Transverse colon (tissue), 4 donors: Measurements from ENCODE around the gene IFITM2. TPM values are rescaled to one million over a fixed set of nuclear protein-coding genes. Genes with fewer than 3 reads are reported as not detected.
"Not testable (repeated sequence)": the region's sequence is repeated elsewhere in the genome, so short reads cannot be mapped to it uniquely, and the experiment has no call there.

ENCODE experiments used
- DNase-seq: peaks from one replicate; pipeline ENCODE4 v3.0.0-alpha.2; 2019
- H3K27ac ChIP-seq, 4 donors: fragments of 200-600 bp; sonication (generic); 2 replicates each; pipeline ENCODE4 v1.5.1; 2016 to 2018; ENCODE audit warnings: inconsistent platforms in 4 of 4
- H3K27me3 ChIP-seq: fragments of 200-600 bp; sonication (generic); 2 replicates; pipeline ENCODE4 v1.5.1; 2017; ENCODE audit warnings: inconsistent platforms
- H3K36me3 ChIP-seq, 4 donors: fragments of 200-600 bp; sonication (generic); 2 replicates each; pipeline ENCODE4 v1.5.1; 2017 to 2019; ENCODE audit warnings: inconsistent platforms in 4 of 4
- H3K4me1 ChIP-seq, 4 donors: fragments of 200-600 bp; sonication (generic); 2 replicates each; pipeline ENCODE4 v1.5.1; 2017 to 2020; ENCODE audit warnings: inconsistent platforms in 4 of 4
- H3K4me3 ChIP-seq, 4 donors: fragments of 200-600 bp; sonication (generic); 1 replicate in 1 of 4; 2 replicates in 3 of 4; pipeline versions ENCODE4 v1.5.1 to v1.6.1; 2017 to 2019; ENCODE audit warnings: inconsistent platforms in 4 of 4
- H3K9me3 ChIP-seq, 2 donors: fragments of 200-600 bp; sonication (generic); 2 replicates each; pipeline ENCODE4 v1.5.1; 2017 to 2019; ENCODE audit warnings: inconsistent platforms in 2 of 2
- EP300 ChIP-seq: sonication (generic); formaldehyde crosslinking; IDR thresholded peaks from one replicate; pipeline ENCODE4 v1.6.1; 2017; ENCODE audit warnings: antibody characterized with exemption, low read depth
- POLR2A ChIP-seq: fragments of 450-650 bp; IDR thresholded peaks from one replicate; pipeline ENCODE4 v1.6.1; 2016; ENCODE audit warnings: antibody characterized with exemption, mild to moderate bottlenecking, moderate library complexity
- POLR2AphosphoS5 ChIP-seq, 3 donors: sonication (generic); formaldehyde crosslinking; IDR thresholded peaks; one replicate each; pipeline ENCODE4 v1.6.1; 2016; ENCODE audit warnings: antibody characterized with exemption in 3 of 3
- WGBS, 2 donors: methylation state at CpG; one replicate each; pipeline ENCODE4 v1.1.5; 2018; ENCODE audit warnings: low coverage in 1 of 2; 5-methylcytosine and 5-hydroxymethylcytosine counted together
- in situ Hi-C, 4 donors: fragments of 200-750 bp; cut with MboI; loops; one replicate each; pipeline versions ENCODE4 v1.15.0 to v1.15.1; 2017; ENCODE audit warnings: low sequenced_read_pairs in 3 of 4, low pct_ligation_motif_present in 1 of 4, low pct_unique_long_range_greater_than_20kb in 1 of 4
- intact Hi-C: fragments of 100-400 bp; cut with DNase I; formaldehyde crosslinking; loops from one replicate; pipeline ENCODE4 v1.15.1; 2023; ENCODE audit warnings: low total_unique reads
- total RNA-seq, 4 donors: library from RNA; depleted of rRNA; stranded (reverse); fragments of >200 nt; gene quantifications; one replicate each; pipeline ENCODE4 v1.1.0, GENCODE V29; 2016
- TF ChIP-seq, protein P1 (sequence below), 5 experiments: fragments of 200-600 bp in 3 of 5; fragments of 450-650 bp in 2 of 5; sonication (generic) in 3 of 5; IDR thresholded peaks; 1 replicate in 2 of 5; 2 replicates in 3 of 5; pipeline ENCODE4 v1.5.1; 2016 to 2017; ENCODE audit warnings: antibody characterized with exemption in 5 of 5, inconsistent platforms in 3 of 5, mild to moderate bottlenecking in 2 of 5, moderate library complexity in 1 of 5

Gene IFITM2
- total RNA-seq, 4 donors from 2014 or later, result 19.1 to 78.6 (median 49.8) TPM

DNA sequence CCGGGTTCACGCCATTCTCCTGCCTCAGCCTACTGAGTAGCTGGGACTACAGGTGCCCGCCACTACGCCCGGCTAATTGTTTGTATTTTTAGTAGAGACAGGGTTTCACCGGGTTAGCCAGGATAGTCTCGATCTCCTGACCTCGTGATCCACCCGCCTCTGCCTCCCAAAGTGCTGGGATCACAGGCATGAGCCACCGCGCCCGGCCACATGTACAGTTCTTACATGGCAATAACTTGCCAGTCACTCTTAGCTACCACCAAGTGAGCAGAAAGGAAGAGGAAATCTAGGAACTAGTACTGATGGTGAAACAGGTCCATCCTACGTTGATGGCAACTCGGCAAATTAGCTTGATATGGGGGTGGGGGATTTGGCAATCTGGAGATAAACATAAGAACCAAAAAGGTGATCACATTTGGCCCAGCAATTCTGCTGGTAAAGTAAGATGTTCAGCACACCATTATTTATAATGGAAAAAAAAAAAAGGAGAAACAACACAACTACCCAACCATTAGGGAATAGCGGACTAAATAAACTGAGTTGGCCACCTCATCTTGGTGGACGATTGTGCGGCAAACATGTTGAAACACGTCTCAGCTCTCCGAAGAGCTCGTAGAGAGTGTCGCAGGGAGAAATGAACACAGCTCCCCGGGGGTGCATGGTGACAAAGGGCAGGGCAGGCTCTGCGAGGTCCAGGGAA lies 24.1 kb upstream of the IFITM2 start:
- intact Hi-C loops, result no loop called here
- H3K4me3 ChIP-seq, result no peak overlapping the region

DNA sequence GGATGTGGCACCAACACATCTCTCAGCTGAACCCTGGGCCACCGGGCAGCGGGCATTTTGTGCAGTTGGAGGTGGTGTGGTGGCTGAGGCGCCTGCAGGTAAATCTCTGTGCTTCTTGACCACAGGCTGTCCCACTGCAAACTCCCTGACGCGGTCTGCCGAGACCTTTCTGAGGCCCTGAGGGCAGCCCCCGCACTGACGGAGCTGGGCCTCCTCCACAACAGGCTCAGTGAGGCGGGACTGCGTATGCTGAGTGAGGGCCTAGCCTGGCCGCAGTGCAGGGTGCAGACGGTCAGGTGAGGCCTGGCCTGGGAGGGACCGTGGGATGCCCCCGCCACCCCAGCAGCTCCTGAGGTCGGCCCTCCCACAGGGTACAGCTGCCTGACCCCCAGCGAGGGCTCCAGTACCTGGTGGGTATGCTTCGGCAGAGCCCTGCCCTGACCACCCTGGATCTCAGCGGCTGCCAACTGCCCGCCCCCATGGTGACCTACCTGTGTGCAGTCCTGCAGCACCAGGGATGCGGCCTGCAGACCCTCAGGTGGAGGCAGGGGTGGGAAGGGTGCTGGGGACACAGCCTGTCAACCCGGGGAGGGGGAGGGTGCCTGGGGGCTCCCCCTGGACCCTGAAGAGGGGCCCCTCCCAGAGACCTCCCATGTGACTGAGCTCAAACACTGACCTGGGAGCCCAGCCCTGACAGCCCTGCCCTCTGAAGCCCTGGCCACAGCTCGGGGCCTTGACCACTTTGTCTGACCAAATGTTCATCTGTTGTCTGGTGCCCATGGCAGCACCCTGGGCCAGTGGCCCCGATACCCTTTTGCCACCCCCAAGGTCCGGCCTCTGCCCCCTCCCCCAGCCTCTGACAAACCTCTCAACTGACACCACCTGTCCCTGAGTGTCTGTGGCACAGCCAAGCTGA lies 23.3 kb upstream of the IFITM2 start:
- no peak overlapping the region for H3K4me3 ChIP-seq
- H3K36me3 ChIP-seq, result no peaks in the 10 kb centered on the region
- no peak for DNase-seq
- H3K27ac ChIP-seq, result no peak overlapping the region
- in situ Hi-C loops (no loop called here), intact Hi-C loops (no loop called here)
- TF ChIP-seq POLR2AphosphoS5 (IDR thresholded peaks at IDR 0.05) (no peak), POLR2A (no peak), EP300 (no peak)
- TF ChIP-seq, protein P1, sequence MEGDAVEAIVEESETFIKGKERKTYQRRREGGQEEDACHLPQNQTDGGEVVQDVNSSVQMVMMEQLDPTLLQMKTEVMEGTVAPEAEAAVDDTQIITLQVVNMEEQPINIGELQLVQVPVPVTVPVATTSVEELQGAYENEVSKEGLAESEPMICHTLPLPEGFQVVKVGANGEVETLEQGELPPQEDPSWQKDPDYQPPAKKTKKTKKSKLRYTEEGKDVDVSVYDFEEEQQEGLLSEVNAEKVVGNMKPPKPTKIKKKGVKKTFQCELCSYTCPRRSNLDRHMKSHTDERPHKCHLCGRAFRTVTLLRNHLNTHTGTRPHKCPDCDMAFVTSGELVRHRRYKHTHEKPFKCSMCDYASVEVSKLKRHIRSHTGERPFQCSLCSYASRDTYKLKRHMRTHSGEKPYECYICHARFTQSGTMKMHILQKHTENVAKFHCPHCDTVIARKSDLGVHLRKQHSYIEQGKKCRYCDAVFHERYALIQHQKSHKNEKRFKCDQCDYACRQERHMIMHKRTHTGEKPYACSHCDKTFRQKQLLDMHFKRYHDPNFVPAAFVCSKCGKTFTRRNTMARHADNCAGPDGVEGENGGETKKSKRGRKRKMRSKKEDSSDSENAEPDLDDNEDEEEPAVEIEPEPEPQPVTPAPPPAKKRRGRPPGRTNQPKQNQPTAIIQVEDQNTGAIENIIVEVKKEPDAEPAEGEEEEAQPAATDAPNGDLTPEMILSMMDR (IDR thresholded peaks at IDR 0.05), result no peak
- no peaks in the 10 kb centered on the region for H3K9me3 ChIP-seq
- WGBS, 2 donors, result 71 to 87% methylated on average over 2 to 22 of the region's 24 CpGs
- peaks cover 65% of the 10 kb centered on the region for H3K27me3 ChIP-seq
- H3K4me1 ChIP-seq, result peaks cover 0 to 38% (median 33%) of the 10 kb centered on the region in 4 donors

More for the DNA sequence above, 24.1 kb upstream of the IFITM2 start:
- Histone ChIP-seq H3K4me1 (peaks cover 0 to 44% (median 35%) of the 10 kb centered on the region in 4 donors), H3K27ac (no peak overlapping the region), H3K36me3 (no peaks in the 10 kb centered on the region), H3K9me3 (no peaks in the 10 kb centered on the region), H3K27me3 (peaks cover 73% of the 10 kb centered on the region)
- 71 to 84% methylated on average over 3 to 23 of the region's 23 CpGs for WGBS, 2 donors
- in situ Hi-C loops, result no loop called here
- no peak for DNase-seq
- TF ChIP-seq POLR2AphosphoS5 (IDR thresholded peaks at IDR 0.05) (no peak), POLR2A (no peak), EP300 (no peak)
- TF ChIP-seq, protein P1 (IDR thresholded peaks at IDR 0.05), result no peak

DNA sequence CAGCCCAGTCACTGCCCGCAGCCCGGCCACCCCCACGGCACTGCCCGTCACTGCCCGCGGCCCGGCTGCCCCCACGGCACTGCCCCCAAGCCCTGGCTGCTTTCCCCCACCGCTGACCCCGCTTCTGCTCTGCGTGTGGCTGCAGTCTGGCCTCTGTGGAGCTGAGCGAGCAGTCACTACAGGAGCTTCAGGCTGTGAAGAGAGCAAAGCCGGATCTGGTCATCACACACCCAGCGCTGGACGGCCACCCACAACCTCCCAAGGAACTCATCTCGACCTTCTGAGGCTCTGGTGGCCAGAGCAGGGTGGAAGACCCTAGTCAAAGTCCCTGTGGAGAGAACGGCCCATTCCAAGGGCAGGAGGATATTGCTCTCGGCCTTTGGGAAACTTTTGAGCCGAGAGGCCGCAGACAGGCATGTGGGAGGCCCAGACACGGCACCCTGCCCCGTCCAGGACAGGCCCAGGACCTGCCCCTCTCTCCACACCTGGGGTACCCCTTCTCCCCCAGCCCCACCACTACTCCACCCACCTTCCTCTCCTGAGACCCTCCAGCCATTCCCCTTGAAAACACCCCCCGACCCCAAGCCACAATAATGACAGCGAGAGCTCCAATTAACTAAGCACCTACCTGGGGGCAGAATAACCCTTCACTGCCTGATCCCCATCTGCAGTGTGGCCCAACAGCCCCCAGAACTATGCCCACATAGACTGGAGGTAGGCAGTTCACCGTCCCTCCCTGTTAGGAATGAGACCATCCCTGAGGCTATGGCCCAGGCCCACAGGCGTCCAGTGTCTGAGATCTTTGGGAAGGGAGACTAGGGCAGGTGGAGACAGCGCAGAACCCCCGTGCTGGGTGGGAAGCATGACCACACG lies 22.4 kb upstream of the IFITM2 start:
- TF ChIP-seq POLR2AphosphoS5 (IDR thresholded peaks at IDR 0.05), result no peak
- TF ChIP-seq POLR2A, result no peak
- TF ChIP-seq, protein P1 (IDR thresholded peaks at IDR 0.05), result no peak
- no peak for TF ChIP-seq EP300
- Histone ChIP-seq H3K4me3 (no peak overlapping the region), H3K9me3 (no peaks in the 10 kb centered on the region), H3K27ac (no peak overlapping the region), H3K36me3 (no peaks in the 10 kb centered on the region), H3K27me3 (peaks cover 56% of the 10 kb centered on the region), H3K4me1 (peaks cover 0 to 36% (median 29%) of the 10 kb centered on the region in 4 donors)
- 80 to 86% methylated on average over 1 to 28 of the region's 29 CpGs for WGBS, 2 donors
- in situ Hi-C loops (no loop called here), intact Hi-C loops (no loop called here)
- no peak for DNase-seq

DNA sequence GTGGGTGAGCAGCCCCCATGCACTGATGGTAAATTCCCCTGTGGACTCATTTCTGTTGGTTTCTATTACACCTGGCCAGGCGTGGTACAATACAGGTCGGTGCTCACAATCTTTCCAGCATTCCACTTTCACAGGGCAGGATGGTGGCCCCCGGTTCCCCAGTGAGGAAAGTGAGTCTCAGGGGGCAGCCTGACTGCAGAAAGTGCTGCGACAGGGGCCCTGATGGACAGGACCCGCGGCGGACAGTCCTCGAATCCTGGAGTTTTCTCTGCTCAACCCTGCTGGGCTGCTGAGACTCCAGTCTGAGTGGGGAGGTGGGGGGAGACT lies 21.8 kb upstream of the IFITM2 start:
- H3K4me1 ChIP-seq, result peaks cover 0 to 30% (median 23%) of the 10 kb centered on the region in 4 donors
- 88% methylated on average over 8 of the region's 8 CpGs; no CpG with 5 or more reads in 1 of the 2 donors for WGBS, 2 donors
- H3K9me3 ChIP-seq, result no peaks in the 10 kb centered on the region
- H3K4me3 ChIP-seq, result no peak overlapping the region
- DNase-seq, result no peak
- H3K27me3 ChIP-seq, result peaks cover 50% of the 10 kb centered on the region
- H3K36me3 ChIP-seq, result no peaks in the 10 kb centered on the region
- intact Hi-C loops (no loop called here), in situ Hi-C loops (no loop called here)
- no peak overlapping the region for H3K27ac ChIP-seq
- TF ChIP-seq POLR2AphosphoS5 (IDR thresholded peaks at IDR 0.05) (no peak), POLR2A (no peak), EP300 (no peak)
- TF ChIP-seq, protein P1 (IDR thresholded peaks at IDR 0.05), result no peak

DNA sequence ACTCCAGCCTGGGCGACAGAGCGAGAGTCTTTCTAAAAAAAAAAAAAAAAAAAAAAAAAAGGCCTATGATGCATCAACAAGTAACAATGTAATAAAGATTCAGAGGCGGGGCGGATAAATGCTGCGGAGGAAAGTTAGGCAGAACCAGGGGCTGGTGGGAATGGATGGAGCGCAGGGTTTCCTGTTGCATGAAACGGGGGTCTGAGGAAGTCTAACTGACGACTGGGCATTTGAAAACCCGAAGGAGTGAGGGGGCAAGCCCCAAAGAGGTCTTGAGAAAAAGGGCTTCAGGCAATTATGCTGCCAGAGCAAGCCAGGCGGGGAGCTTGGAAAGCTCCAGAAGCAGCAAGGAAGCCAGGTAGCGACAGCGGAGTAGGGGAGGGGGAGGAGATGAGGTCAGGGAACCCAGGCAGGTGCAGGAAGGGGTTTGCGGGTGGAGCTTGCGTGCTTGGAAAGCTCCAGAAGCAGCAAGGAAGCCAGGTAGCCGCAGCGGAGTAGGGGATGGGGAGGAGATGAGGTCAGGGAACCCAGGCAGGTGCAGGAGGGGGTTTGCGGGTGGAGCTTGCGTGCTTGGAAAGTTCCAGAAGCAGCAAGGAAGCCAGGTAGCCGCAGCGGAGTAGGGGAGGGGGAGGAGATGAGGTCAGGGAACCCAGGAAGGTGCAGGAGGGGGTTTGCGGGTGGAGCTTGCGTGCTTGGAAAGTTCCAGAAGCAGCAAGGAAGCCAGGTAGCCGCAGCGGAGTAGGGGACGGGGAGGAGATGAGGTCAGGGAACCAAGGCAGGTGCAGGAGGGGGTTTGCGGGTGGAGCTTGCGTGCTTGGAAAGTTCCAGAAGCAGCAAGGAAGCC lies 20.4 kb upstream of the IFITM2 start:
- 37 to 61% methylated on average over 19 to 27 of the region's 27 CpGs for WGBS, 2 donors
- peak overlapping the region; percentile 30 to 75 (median 73) for H3K27ac ChIP-seq

More for the DNA sequence above, 20.4 kb upstream of the IFITM2 start:
- in situ Hi-C loops, H3K36me3 ChIP-seq, H3K9me3 ChIP-seq, intact Hi-C loops: not testable (repeated sequence)
- H3K4me1 ChIP-seq, result peaks cover 0 to 19% (median 15%) of the 10 kb centered on the region in 4 donors
- H3K4me3 ChIP-seq, result peak overlapping the region in 2 of 4 donors; percentile 79 to 82
- DNase-seq, result peak; percentile 57
- H3K27me3 ChIP-seq, result peaks cover 36% of the 10 kb centered on the region
